ENCODE data around the gene PGK1. TPM values are rescaled to one million over a fixed set of nuclear protein-coding genes. Genes with fewer than 3 reads are reported as not detected.
A peak's percentile ranks its signal among the peaks of the same experiment; 100 is the strongest.

The PGK1 gene
- 527 TPM for total RNA-seq (2013)
- polyA plus RNA-seq (1,000 to 10,000 TPM in 1 of 3 donors, 100 to 1,000 TPM in 2; 292 to 1,007 (median 923) TPM), polyA minus RNA-seq (106 and 163 TPM in 2 replicates), total RNA-seq (187 to 676 (median 498) reads per million in 11 experiments)

DNA sequence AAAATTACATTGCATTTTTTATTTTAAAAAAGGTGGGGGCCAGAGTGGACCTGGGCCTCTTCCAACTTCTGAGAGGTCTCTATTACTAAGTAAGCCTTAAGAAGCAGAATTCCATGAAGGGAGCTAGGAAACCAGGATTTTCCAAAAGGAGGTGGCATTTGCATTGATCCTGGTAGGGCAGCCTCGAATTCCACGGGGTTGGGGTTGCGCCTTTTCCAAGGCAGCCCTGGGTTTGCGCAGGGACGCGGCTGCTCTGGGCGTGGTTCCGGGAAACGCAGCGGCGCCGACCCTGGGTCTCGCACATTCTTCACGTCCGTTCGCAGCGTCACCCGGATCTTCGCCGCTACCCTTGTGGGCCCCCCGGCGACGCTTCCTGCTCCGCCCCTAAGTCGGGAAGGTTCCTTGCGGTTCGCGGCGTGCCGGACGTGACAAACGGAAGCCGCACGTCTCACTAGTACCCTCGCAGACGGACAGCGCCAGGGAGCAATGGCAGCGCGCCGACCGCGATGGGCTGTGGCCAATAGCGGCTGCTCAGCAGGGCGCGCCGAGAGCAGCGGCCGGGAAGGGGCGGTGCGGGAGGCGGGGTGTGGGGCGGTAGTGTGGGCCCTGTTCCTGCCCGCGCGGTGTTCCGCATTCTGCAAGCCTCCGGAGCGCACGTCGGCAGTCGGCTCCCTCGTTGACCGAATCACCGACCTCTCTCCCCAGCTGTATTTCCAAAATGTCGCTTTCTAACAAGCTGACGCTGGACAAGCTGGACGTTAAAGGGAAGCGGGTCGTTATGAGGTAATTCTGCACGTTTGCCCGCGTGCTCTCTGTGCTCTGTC is at the start of gene PGK1:
Gene PGK1, plus strand, starts transcription at position 626 of the 824 bp plus-strand sequence. Its CDS starts 93 bp downstream, at position 719.
- TF ChIP-seq, protein P1, sequence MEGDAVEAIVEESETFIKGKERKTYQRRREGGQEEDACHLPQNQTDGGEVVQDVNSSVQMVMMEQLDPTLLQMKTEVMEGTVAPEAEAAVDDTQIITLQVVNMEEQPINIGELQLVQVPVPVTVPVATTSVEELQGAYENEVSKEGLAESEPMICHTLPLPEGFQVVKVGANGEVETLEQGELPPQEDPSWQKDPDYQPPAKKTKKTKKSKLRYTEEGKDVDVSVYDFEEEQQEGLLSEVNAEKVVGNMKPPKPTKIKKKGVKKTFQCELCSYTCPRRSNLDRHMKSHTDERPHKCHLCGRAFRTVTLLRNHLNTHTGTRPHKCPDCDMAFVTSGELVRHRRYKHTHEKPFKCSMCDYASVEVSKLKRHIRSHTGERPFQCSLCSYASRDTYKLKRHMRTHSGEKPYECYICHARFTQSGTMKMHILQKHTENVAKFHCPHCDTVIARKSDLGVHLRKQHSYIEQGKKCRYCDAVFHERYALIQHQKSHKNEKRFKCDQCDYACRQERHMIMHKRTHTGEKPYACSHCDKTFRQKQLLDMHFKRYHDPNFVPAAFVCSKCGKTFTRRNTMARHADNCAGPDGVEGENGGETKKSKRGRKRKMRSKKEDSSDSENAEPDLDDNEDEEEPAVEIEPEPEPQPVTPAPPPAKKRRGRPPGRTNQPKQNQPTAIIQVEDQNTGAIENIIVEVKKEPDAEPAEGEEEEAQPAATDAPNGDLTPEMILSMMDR (IDR thresholded peaks at IDR 0.05) = no peak
- no peaks in the 10 kb centered on the region for H3K9me3 ChIP-seq (replicated peaks in 1 of 2; ENCODE audit: control insufficient read depth in 1 of 2, insufficient read depth in 1 of 2, low read length in 2 of 2)
- peak within 1 kb of the TSS; percentile 84 for H3K4me2 ChIP-seq (replicated peaks; ENCODE audit: extremely low read depth, low read length, poor library complexity, severe bottlenecking)
- H3K36me3 Mint-ChIP-seq = peaks cover 9 to 12% of the 10 kb centered on the region in 2 donors
- peaks cover 0 to 2% (median 0%) of the 10 kb centered on the region in 3 donors for H3K27me3 Mint-ChIP-seq (ENCODE audit: low read depth in 3 of 3)
- peak within 1 kb of the TSS; percentile 86 for H3K9ac ChIP-seq (ENCODE audit: insufficient read depth, low read length, poor library complexity, severe bottlenecking)
- intact Hi-C loops (cut with micrococcal nuclease) = no loop called here
- peak within 1 kb of the TSS; percentile 83 to 86 for H3K4me3 Mint-ChIP-seq
- peak; percentile 94 to 96 (median 95) for DNase-seq
- 2% methylated on average over 30 of the region's 72 CpGs for WGBS (ENCODE audit: insufficient coverage)
- peak within 1 kb of the TSS; percentile 96 to 99 for H3K27ac ChIP-seq (ENCODE audit: low read depth in 1 of 2, low read length in 2 of 2)
- peak within 1 kb of the TSS; percentile 54 for H2AFZ ChIP-seq (ENCODE audit: insufficient read depth, low read depth, low read length, poor library complexity, severe bottlenecking)
- H3K9me3 Mint-ChIP-seq = peaks cover 0 to 14% (median 2%) of the 10 kb centered on the region in 7 donors
- peaks cover 52% of the 10 kb centered on the region for H3K79me2 ChIP-seq (ENCODE audit: insufficient read depth, low read length)
- H3K4me1 Mint-ChIP-seq = peaks cover 48% of the 10 kb centered on the region
- H3K27me3 ChIP-seq (ENCODE audit: control insufficient read depth in 2 of 2, insufficient read depth in 2 of 2, low read length in 2 of 2) = no peaks in the 10 kb centered on the region
- peak within 1 kb of the TSS; percentile 82 to 97 (median 93) for H3K4me3 ChIP-seq (replicated peaks in 1 of 3; ENCODE audit: low read depth in 2 of 3, low read length in 3 of 3)
- peak within 1 kb of the TSS; percentile 95 to 98 (median 97) for H3K27ac Mint-ChIP-seq
- H4K20me1 ChIP-seq (ENCODE audit: insufficient read depth, low read length) = peaks cover 35% of the 10 kb centered on the region
- no peaks in the 10 kb centered on the region for H3K36me3 ChIP-seq (replicated peaks in 1 of 2; ENCODE audit: control insufficient read depth in 1 of 2, insufficient read depth in 2 of 2, low read length in 2 of 2)
- peaks cover 44 to 47% of the 10 kb centered on the region in 2 donors for H3K4me1 ChIP-seq (ENCODE audit: control insufficient read depth in 1 of 2, insufficient read depth in 2 of 2, low read length in 2 of 2)

DNA sequence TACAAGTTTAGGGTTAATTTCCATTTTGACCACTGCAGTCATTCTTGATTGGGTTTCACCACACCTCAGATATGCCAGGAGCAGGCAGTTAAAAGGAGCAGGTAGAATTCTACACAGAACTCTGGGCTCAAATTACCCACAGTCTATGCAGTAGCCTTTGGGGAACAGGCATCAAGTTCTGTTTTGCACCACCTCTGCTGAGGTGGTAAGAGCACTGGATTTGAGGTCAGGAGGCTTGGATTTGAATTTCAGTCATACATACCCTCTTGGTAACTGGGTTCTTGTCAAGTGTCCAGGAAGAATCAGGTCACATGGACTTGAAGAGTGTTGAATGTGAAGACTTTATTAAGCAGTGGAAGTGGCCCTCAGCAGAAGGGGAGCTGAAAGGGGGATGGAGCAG is 40.4 kb upstream of the PGK1 start:
- Histone ChIP-seq H3K4me1 (ENCODE audit: control insufficient read depth in 1 of 2, insufficient read depth in 2 of 2, low read length in 2 of 2) (no peaks in the 10 kb centered on the region), H3K36me3 (replicated peaks in 1 of 2; ENCODE audit: control insufficient read depth in 1 of 2, insufficient read depth in 2 of 2, low read length in 2 of 2) (no peaks in the 10 kb centered on the region), H3K27me3 (ENCODE audit: control insufficient read depth in 2 of 2, insufficient read depth in 2 of 2, low read length in 2 of 2) (no peaks in the 10 kb centered on the region), H3K9me3 (replicated peaks in 1 of 2; ENCODE audit: control insufficient read depth in 1 of 2, insufficient read depth in 1 of 2, low read length in 2 of 2) (peaks cover 3 to 5% of the 10 kb centered on the region in 2 donors), H3K4me3 (replicated peaks in 1 of 3; ENCODE audit: low read depth in 2 of 3, low read length in 3 of 3) (no peak overlapping the region), H3K4me2 (replicated peaks; ENCODE audit: extremely low read depth, low read length, poor library complexity, severe bottlenecking) (no peak overlapping the region), H3K27ac (ENCODE audit: low read depth in 1 of 2, low read length in 2 of 2) (no peak overlapping the region), H4K20me1 (ENCODE audit: insufficient read depth, low read length) (no peaks in the 10 kb centered on the region), H3K79me2 (ENCODE audit: insufficient read depth, low read length) (no peaks in the 10 kb centered on the region), H2AFZ (ENCODE audit: insufficient read depth, low read depth, low read length, poor library complexity, severe bottlenecking) (no peak overlapping the region), H3K9ac (ENCODE audit: insufficient read depth, low read length, poor library complexity, severe bottlenecking) (no peak overlapping the region)
- Mint-ChIP-seq H3K4me1 (no peaks in the 10 kb centered on the region), H3K9me3 (peaks cover 2 to 16% (median 5%) of the 10 kb centered on the region in 7 donors), H3K36me3 (no peaks in the 10 kb centered on the region), H3K4me3 (no peak overlapping the region), H3K27ac (no peak overlapping the region), H3K27me3 (ENCODE audit: low read depth in 3 of 3) (peaks cover 0 to 1% (median 0%) of the 10 kb centered on the region in 3 donors)
- intact Hi-C loops (cut with micrococcal nuclease) = no loop called here
- DNase-seq = no peak
- TF ChIP-seq, protein P1 (IDR thresholded peaks at IDR 0.05) = no peak

All from CD14-positive monocyte (primary cell).